HS-27A (cell line): ENCODE data around the gene EXOC6.
"Not testable (repeated sequence)": the region's sequence is repeated elsewhere in the genome, so short reads cannot be mapped to it uniquely, and the experiment has no call there.

Experiments used
- DNase-seq: peaks from one replicate; pipeline ENCODE4 v3.0.0-alpha.2; 2012; ENCODE audit warnings: low read depth, missing footprints

The EXOC6 gene

GRCh38 chr10:92946491-92946890, 98.2 kb downstream of the EXOC6 start:
- DNase-seq, result no peak

DNA sequence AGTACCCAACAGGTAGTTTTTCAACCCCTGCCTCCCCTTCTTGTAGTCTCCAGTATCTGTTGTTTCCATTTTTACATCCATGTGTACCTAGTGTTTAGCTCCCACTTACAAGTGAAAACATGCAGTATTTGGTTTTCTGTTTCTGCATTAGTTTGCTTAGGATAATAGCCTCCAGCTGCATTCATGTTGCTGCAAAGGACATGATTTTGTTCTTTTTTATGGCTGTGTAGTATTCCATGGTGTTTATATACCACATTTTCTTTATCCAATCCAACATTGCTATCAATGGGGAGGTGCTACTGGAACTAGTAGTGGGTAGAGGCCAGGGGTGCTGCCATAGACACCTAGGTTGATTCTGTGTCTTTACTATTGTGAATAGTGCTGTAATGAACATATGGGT, 104.3 kb downstream of the EXOC6 start:
- DNase-seq, result not testable (repeated sequence)

DNA sequence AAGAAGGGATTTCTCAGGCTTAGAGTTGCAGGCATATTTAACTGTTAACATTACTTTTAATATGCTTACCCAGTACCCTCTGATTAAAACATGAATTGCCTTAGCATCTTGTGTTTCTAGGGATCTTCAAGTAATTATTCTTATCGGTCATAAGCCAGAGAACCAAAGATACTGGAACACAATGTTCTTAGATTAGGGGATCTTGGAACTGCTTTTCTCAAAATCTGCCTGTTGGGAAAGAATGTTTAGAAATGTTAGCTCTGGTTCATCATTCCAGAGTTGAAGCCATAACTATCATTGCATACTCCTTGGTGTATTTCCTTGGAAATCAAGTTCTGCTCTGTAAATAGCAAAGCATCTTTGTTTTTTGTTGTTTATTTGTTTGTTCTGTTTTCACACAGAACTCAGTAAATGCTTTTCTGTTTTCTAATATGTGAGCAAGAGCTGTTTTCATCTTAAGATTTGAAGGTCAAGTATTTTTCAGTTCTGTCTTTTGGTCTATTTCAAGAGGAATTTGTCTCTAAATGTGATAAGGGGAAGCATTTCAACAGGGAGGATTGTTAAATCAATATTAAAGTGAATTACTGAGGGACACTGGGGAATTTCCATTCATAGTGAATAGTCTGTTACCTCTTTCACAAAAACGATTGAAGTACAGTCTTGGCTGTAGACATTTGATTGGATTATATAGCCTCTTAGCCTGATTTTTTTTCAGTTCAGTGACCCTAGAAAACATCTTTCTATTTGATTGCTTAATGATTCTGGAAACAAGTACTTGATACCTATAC, 109.1 kb downstream of the EXOC6 start:
- no peak for DNase-seq

- no peak for DNase-seq
These were observed 113.3 kb downstream of the EXOC6 start for GRCh38 chr10:92961638-92962037.

- DNase-seq, result no peak
These were observed 117.0 kb downstream of the EXOC6 start for GRCh38 chr10:92965314-92965713.

- no peak for DNase-seq
These were observed 119.3 kb downstream of the EXOC6 start for GRCh38 chr10:92967641-92968040.

DNA sequence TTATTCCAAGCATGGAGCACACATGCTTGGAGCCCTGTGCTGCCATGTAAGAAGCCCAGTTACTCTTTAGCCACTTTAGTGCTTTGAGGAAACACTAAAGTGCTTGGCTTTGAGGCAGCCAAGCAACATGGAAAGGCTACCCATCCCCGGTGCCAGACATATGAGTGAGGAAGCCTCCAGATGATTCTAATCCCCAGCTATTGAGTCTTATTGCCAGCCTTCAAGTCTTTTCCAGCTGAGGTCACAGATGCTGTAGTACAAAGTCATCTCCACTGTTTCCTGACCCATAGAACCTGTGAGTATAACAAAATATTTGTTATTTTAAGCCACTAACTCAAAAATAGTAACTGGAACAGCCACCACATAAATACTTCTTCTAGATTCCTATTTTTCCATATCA, 120.8 kb downstream of the EXOC6 start:
- DNase-seq, result no peak

DNA sequence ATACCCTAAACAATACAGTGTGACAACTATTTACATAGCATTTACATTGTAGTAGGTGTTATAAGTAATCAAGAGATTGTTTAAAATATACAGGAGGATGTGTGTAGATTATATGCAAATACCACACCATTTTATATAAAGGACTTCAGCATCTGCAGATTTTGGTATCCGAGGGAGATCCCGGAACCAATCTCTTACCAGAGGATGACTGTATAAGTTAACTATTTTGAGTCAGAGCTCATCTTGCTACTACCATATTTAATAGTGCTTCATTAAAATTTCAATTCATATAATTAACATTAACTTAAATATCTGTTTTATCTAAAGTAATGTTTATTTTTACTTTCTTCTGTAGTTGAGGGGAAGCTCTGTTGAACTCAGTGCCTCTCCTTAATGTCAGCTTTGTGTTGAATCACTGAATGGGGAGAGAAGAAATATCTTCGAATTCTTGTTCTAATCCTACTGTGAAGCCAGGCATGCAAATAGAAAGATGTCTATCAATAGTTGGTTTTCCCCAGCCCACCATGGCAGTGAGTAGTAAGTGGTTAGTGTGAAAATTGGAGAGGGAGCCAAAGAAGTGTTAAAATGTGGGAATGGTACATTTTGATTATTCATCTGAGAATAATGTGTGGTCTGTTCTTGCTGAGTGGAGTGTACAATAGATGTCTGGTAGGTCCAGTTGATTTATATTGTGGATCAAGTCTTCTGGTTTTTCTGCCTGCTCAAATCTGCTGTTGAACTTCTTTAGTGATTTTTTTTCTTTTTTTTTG, 122.2 kb downstream of the EXOC6 start:
- DNase-seq, result no peak

DNA sequence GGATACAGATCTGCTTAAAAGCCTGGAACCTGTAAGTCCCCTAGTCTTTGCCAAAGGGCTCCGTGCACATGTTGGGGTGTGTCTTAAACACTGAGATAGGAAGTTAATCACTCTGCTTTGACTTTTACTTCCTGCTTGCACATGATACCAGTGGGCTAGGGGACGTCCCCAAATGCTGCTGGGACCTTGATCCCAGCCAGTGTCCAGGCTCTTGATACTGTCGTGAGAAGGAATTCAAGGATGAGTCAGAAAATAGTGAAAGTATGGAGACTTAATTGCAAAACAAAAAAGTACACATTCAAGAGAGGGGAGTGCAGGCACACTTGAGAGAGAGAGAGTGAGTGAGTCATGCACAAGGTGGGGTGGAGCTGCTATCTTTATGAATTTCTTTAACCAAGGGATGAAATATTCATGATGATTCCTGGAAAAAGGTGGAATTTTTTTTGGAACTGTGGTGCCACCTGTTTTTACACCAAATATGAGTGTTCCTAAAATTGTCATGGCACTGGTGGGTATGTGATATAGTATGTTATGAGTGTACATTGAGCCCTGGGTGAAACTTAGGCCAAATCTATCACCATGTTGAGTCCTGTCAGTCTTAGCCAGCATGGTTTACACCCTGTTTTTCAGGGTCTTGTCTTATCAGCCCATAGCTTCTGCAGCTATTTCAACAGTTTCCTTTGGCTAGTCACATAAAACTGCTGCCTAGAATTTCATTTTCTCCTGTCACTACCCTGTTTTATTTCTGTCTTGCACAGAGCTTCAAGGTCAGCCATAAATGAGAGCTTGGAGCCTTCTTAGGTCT, 123.9 kb downstream of the EXOC6 start:
- DNase-seq, result no peak

GRCh38 chr10:92972886-92973285, 124.6 kb downstream of the EXOC6 start:
- DNase-seq, result no peak

- DNase-seq, result not testable (repeated sequence)
These were observed 128.0 kb downstream of the EXOC6 start for GRCh38 chr10:92976278-92976677.

DNA sequence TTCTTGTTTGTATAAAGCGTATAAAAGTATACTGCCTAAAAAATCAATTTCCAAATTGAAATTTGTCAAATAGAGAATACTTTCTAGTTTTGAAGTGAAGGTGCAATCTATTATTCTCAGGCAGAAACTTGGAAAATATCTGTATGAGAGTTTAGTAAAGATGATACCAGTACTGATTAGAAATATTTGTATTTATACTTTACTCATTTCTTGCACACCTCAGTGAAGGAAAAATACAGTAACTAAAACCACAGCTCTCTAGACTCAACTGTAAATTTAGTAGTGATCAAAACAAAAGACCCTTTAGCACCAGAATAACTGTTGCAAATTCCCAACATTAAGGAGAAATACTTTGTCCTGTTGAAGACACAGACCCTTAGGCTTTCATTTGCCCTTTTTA, 140.9 kb downstream of the EXOC6 start:
- DNase-seq, result no peak

- DNase-seq, result no peak
These were observed 142.3 kb downstream of the EXOC6 start for GRCh38 chr10:92990615-92991014.

- no peak for DNase-seq
These were observed 143.2 kb downstream of the EXOC6 start for GRCh38 chr10:92991513-92991912.

- DNase-seq, result no peak
These were observed 145.5 kb downstream of the EXOC6 start for GRCh38 chr10:92993699-92994272.

- no peak for DNase-seq
These were observed 147.2 kb downstream of the EXOC6 start for GRCh38 chr10:92995509-92995908.

GRCh38 chr10:92997620-92998019, 149.3 kb downstream of the EXOC6 start:
- no peak for DNase-seq

DNA sequence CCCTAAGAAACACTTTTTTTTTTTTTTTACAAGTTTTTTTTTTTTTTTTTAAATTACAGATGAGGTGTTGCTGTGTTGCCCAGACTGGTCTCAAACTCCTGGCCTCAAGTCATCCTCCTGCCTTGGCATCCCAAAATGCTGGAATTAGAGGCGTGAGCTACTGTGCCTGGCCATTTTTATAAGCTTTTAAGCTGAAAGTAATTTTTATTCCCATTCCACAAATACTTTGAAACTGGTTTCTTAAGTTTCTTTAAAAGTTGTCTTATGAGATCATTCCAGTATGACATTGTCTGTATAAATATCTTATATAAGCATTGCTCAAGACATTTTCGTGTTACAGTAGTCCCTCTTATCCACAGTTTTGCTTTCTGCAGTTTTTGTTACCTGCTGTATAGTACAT, 150.9 kb downstream of the EXOC6 start:
- no peak for DNase-seq

GRCh38 chr10:93006435-93007039, 158.2 kb downstream of the EXOC6 start:
- no peak for DNase-seq

DNA sequence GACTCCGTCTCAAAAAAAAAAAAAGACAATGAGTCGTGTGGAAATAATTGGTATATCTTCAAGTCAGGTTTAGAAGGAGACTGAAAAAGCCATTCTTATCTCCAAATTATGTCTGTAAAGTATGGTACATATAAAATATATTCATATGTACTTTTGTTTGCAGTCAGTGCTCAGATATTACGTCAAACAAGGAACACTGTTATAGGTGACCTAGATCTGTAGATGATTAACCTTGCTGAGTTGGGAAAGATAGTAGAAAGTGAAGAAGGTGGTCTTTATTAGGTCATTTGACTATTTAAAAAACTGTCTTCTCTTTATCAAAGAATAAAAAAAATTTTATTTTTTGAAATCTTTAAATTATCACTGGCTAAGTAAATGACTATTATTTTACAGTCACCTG, 167.4 kb downstream of the EXOC6 start:
- DNase-seq, result no peak

- no peak for DNase-seq
These were observed 174.8 kb downstream of the EXOC6 start for GRCh38 chr10:93023013-93023650.
